Ramos (cell line): ENCODE data around the gene SORCS2.

Experiments used
- in situ Hi-C: fragments of 300-500 bp; cut with MboI; formaldehyde crosslinking; loops from one replicate; pipeline ENCODE4 v1.14.3; 2022; ENCODE audit warnings: low sequenced_read_pairs; ENCODE audit not compliant: unreplicated experiment

The SORCS2 gene

GRCh38 chr4:7342223-7343080 is 150.1 kb downstream of the SORCS2 start:
- in situ Hi-C loops, result no loop called here

GRCh38 chr4:7343081-7343655 is 150.8 kb downstream of the SORCS2 start:
- in situ Hi-C loops, result no loop called here

DNA sequence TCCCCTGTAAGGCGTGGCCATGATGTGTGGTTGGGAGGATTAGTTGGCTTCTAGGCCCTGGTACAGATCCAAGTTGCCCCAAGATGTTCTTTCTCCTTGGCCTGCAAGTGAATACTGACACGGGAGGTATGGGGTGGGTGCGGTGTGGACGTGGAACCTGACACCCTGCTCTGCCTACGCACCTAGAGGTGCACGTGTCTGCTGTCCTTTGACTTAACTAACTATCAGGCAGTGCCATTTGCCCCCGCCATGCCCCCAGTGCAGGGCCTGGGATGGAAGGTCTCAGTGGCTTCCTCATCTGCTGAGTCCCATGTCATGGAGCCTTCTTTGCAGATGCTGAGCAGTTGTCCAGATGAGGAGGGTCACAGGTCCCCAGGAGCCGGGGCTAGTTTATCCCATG is 151.6 kb downstream of the SORCS2 start:
- in situ Hi-C loops, result no loop called here

DNA sequence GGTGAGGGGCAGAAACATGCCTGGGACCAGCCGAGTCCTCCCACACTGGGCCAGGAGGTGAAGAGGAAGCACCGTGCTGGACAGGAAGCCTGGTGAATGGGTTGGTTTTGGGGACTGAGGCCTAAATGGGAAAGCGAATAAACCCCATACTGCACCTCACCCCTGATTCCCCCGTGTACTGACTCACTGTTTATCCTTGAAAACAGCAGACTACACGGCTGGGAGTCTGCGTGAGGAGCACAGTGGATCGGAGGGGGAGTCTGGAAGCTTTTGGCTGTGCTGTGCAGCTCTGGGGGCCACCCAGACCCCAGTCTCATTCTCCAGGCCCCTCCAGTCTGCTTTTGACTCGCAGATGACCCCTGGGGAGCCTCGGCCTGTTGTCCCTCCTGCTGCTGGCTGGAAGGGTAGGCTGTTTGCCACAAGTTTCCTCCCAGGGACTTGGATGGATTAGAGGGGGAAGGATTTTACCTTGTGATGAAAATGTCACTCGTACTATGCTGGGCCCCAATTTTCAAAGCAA is 152.4 kb downstream of the SORCS2 start:
- in situ Hi-C loops, result no loop called here

DNA sequence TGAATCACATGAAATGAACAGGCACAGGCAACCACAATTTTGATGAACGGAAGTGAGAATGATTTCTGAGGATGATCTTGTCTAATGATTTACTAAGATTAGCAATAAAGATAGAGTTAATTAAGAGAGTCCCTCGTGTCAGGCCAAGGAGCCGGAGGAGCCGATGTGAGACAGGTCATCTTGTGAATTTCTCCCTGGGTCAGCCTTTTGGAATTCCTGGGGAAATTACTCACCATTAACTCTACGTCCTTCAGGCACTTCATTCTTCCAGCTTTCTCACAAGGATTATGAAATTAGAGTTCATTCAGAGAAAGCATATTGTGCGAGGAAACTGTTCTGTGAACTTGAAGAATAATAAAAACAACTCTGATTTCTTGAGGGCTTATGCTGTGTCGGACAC is 155.6 kb downstream of the SORCS2 start:
- in situ Hi-C loops, result no loop called here

- in situ Hi-C loops, result no loop called here
Measured at GRCh38 chr4:7348946-7349900, 156.9 kb downstream of the SORCS2 start.

DNA sequence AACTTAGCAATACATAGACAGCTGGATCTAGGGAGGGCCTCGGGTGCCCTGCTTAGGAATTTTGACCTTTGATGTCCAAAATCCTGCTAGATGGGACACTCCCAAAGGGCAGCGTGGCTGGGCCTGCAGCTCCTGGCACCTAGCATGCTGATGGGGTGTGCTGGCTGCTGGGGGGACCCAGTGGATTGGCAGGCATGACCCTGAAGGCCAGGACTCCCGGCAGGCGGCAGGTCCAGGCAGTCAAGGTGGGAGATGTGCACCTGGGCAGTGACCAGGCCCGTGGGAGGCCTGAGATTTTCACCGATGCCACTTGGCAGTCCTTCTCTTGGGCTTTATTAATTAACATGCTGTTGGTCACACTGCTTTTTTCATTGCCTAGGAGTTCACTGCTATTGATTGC is 158.1 kb downstream of the SORCS2 start:
- in situ Hi-C loops, result no loop called here

DNA sequence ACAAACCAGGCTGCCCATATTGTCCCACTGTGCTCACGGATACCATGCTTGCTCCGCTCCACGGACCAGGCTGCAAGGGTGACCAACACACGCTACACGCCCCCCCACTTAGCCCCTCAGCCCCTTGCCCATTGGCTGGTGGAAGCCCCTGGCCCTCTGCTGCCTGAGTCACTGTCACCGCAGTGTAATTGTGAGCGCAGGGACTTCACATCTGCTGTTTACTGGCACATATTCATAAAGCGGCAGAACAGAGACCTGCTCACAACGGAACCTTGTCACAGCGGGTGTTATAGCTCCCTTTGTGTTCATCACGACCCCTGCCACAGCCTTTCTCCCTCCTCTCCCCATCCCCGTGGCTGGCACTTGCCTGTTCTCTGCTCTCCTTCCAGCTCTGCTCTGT is 158.7 kb downstream of the SORCS2 start:
- in situ Hi-C loops, result no loop called here

DNA sequence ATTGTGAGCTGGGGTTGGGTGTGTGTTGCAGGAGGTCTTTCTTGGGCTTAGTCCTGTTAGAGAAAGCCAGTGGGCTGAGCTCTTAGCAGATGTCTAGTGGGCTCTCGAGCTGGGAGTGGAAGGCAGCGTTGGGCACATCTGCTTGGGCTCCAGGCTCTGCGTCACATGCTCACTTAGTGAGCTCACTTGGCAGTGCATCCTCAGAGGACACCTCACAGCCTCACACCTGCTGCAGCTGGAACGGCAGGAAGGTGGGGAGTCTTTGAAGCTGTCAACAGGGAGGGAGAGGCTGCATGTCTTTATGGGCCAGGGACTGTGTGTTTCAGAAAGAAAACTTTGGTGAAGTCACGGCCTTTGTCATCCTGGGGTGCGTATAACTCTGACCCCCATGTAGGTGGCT is 160.1 kb downstream of the SORCS2 start:
- in situ Hi-C loops, result no loop called here

GRCh38 chr4:7353046-7353790 is 160.9 kb downstream of the SORCS2 start:
- in situ Hi-C loops, result no loop called here

GRCh38 chr4:7353846-7354610 is 161.7 kb downstream of the SORCS2 start:
- in situ Hi-C loops, result no loop called here

DNA sequence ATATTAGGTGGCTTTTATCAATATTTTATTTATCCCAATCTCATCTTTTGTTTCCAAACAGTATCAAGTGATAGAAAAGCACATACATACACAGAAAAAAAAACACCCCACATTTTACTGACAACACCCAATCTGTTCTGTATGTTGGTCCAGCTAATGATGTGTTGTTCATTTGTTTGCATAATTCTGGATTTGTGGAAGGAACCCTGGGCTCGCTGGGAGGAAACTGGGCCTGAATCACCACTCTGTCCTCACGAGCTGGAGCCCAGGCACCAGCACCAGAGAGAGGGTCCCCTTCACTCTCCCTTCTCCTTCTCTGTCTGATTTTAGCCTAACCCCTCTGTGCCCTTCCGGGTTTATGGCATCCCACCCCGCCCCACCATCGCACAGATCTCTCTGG is 162.6 kb downstream of the SORCS2 start:
- in situ Hi-C loops, result no loop called here

DNA sequence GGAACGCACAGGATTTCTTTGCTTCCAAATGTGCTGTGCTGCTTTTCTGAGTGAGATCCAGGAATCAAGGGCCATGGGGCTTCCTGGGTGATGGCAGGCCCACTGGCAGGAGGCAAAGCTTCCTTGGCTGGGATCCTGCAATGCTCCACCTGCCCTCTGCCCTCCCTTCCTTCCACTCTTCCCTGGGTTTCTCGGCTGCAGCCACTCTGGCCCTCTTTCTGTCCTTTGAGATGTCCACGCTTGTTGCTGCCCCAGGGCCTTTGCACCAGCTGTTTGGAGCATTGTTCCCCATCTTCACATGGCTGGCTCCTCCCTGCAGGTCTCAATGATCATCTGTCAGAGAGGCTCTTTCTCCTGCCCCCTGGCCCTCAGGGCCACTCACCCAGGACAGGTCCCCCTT is 163.5 kb downstream of the SORCS2 start:
- in situ Hi-C loops, result no loop called here

DNA sequence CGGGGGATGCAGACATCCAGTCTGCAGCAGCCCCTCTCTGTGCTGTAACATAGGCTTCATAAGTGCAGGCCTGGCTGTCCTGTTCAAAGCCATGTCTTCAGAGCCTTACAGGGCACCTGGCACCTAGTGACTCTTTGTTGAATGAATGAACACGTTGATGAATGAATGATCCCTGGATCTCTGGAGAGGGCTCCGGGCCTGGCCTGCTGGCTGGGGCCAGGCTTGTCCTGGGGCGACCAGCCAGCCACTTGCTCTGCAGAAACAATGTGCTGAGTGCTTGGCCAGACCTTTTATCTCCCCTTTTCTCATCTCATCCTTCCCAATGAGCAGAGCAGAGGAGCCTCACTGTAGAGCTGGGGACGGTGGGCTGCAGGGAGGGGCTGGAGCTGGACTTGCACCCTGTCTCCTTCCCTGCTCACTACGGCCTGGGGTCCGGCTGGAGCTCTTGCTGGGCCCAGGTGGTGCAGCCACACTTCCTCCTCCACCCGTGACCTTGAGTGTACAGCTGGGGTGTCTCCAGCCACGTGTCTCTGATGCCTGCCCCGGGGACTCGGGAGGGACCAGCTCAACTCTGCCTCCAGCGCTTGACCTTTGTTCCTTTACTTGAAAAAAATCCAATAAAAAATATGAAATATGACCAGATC is 164.5 kb downstream of the SORCS2 start:
- in situ Hi-C loops, result no loop called here

DNA sequence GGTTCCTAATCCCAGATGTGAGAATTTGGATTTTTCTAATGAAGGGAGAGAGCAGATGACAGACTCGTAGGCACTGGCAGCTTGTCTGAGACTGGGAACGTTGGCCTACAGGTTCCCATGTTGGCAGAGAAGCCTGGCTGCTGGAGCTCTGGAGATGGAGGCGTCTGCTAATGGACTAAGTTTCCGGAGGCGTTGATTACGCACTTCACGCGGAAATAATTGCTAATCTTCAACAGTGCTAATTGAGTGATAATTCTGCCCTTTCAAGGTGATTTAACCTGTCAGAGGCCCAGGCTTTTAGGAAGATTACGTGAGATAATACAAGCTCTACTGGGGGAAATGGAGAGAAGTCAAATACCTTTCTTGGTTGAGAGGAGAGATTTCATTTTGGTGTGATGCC is 165.0 kb downstream of the SORCS2 start:
- in situ Hi-C loops, result no loop called here

GRCh38 chr4:7358100-7358735 is 165.9 kb downstream of the SORCS2 start:
- in situ Hi-C loops, result no loop called here

- in situ Hi-C loops, result no loop called here
Measured at GRCh38 chr4:7359400-7360062, 167.2 kb downstream of the SORCS2 start.

DNA sequence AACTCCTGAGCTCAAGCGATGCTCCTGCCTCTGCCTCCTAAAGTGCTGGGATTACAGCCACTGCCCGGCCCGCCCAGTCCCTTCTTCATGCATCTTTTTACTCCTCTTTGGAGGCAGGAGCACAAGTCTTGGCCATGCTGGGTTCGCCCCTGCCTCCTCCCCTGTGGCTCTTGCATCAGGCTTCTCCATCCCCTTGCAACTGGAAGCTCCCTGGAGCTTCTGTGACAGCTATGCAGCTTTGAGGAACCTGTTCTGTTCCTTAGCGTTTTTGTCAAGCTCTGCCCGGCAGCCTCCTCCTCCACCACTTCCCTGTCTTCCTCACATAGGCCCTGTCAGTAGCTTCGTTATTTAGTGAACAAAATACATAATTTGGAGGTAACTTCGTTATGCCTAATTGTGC is 168.5 kb downstream of the SORCS2 start:
- in situ Hi-C loops, result no loop called here
